Mucosa of gallbladder (tissue), 1 donor: ENCODE measurements around the gene CFL1. TPM values are rescaled to one million over a fixed set of nuclear protein-coding genes. Genes with fewer than 3 reads are reported as not detected.
A peak's percentile ranks its signal among the peaks of the same experiment; 100 is the strongest.

ENCODE experiments used
- DNase-seq: peaks from one replicate; pipeline ENCODE4 v3.0.0-alpha.2; 2020; ENCODE audit warnings: low spot score
- total RNA-seq: library from RNA; stranded (reverse); gene quantifications from one replicate; pipeline ENCODE4 v1.2.1, GENCODE V29; 2021
- donor health status: DM: no; HTN: no; CAD: no.

The CFL1 gene
- total RNA-seq, 1 donor from 2014 or later: 692 TPM

DNA sequence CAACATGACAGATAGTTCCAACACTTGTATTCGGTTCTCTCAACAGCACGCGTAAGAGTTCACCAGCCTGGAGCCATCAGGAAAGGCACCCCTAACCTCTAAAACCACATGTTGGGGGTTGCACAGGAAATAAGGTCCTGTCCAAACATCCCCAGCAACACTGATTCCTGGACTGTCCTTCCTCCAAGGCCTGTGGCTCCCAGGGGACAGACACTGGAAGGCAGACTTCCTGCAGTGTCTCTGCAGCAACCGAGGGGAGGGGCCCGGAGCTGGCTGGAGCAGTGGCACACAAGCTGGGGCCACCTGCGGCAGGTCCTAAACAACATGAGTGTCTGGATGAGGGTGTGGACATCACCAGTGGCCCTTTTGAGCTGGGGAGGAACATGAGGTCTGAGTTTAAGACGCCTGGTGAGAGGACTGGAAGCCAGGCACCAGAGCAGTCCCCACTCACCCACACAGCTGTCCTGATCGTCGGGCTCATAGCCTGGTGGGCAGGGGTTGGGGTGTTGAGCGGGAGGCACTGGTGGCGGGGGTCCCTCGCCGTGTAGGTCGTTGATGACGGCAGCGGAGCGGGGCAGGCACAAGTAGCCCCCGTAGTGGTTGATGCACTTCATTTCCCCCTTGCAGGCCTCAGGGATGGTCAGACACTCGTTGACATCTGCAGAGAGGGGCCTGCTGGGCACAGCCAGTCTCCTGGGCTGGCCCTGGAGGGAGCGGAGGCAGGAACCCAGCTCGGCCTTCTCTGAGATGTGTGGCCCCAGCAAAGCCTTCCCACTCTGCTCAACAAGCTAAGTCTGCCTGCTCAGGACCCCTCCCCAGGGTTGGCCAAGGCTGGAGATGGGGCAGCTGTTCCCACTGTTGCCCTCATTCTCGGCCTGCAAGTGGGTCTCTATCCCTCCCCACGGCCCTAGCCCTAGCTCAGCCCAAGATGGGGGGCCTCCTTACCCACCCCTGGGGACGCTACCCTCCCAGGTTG is 13.0 kb upstream of the CFL1 start:
- no peak for DNase-seq

DNA sequence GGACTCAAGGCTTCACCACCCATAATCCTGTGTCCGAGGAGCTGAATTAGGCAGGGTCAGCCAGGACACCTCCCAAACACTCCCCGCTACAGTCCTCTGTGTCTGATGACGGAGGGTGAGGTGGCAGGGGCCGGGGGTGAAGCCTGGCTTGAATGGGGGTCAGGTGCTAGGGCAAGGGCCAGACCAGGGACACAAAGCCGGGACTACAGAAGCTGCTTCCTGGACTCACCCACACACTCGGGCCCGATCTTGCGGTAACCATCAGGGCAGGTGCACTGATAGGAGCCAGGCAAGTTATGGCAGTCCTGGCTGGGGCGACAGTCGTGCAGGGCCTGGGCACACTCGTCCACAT is 12.3 kb upstream of the CFL1 start:
- DNase-seq: no peak

DNA sequence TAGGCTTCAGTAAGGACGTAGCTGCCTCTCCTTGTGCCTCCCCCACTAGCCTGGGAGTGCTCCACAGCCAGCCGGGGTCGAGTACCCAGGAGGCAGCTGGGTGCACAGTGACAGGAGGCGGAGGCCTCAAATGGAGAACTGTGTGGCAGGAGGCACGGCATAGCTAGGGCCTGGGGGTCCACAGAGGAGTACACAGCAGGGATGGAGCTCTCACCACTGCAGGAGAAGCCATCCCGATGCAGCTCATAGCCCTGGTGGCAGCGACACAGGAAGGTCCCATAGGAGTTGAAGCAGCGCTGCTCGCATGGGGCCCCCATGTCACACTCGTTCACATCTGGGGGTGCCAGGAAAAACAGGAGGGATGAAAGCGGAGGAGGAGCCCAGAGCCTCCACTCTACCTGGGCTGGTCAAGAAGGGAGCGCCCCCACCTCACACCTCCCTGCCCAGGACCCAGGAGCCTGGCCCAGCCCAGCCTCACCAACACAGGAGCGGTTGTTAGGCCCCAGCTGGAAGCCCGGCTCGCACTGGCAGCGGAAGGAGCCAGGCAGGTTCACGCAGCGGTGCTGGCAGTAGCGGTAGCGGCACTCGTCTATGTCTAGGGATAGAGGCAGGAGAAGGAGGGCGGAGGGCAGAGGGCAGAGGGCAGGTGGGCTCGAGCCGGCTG is 11.8 kb upstream of the CFL1 start:
- no peak for DNase-seq

DNA sequence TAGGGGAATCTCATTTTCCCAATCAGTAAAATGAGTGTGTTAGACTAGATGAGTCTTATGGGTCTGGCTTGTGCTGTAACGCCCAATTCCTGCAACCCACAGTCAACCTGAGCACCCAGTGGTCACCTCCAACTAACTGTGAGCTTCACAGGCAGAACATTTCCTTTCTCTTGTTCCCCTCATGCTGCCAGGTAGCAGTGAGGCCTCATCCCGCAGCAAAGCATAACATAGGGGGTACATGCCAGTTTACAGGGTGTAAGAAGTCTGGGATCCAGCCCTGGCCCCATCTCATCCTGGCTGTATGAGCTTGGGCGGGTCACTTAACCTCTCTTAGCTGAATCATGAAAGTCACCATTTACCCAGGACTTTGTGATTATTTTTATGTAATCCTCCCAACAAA is 10.9 kb upstream of the CFL1 start:
- DNase-seq: no peak

DNA sequence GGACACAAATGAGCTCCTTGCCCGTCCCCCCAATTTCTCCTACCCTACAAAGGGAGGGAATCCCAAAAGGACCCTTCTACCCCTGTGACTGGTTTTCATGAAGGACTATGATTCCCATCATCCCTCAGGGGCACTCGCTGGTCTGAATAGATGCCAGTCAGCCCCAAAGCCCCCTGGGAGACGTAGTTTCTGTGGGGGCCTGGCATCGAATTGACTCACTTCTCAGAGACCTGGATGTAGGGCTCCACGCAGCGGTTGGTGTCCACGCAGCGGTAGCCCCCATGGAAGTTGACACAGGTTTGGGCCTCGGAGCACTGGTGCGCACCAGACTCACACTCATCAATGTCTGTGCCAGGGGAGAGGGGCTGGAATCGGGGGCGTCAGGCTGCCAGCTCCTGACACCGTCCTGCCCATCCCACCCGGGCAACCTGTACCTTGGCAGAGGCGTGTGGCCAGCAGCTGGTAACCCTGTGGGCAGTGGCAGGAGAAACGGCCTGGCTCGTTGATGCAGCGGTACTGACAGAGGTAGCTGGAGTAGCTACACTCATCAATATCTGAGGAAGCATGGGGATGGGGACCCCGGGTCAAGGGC is 10.2 kb upstream of the CFL1 start:
- DNase-seq: no peak

DNA sequence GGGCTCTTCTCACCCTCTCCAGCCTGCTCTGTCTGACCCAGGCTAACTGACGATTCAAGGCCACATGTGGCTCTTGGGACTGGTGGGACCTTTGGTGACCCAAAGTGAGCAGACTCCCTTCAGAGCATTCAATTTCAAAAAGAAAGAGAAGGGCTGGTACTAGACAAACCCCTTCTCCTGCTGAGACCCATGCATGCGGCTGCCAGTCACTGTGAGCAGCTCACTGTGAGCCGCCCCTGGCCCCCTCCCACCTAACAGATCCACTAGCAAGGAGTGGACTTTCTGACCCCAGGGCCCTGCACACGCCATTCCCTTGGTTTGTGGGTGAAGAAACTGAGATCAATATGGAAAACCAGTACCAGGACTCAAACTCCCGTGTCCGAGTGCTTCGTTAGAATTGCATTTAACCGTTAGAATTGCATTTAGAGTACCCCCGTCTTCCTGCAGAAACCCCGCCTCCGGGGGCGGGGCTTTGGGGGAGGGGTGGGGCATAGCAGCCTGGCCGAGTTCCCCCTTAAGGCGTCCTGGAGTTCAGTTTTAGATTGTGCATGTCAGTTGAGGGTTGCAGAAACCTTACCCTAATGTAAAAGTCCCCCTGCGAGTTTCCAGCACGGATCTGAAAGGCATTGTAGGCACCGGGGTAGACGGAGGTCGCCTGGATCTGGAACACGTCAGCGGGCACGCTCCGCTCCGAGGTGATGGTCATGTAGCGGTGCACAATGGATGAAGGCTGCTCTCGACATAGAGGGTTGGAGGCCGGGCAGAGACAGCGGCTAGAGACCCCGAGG is 9.5 kb upstream of the CFL1 start:
- no peak for DNase-seq

DNA sequence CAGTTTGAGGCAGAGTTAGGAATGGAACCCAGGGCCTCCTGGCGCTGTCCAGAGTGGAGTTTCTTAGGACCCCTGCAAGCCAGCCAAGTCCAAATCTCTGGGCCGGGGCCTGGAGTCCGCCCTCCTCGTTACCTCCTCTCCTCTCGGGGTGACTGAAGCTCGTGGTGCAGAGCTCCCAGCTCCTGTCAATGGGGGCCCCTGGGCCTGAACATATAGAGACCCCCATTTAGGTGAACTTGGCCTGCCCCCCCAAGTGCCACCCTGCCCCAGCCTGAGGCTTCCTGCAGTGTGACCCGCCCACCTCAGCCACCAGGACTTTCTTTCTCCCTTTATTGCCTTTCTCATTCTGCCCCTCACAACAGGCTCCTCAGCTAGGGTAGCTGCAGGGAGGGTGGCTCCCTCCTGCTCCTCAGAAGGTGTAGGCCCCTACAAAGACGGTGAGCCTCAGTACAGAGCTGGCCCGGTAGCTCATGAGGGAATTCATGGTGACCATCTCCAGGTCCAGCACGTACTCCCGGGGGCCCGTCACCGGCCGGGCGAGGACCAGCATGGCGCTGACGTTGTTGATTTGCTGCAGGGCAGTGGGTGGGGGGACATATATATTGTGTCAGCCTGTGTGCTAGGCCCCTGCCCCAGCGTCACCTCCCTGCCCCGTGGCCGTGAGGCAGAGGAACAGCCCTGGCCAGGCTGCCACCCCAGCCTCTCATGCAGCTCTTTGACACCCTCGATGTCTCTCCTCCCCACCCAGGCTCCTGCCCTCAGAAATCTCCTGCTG is 8.7 kb upstream of the CFL1 start:
- DNase-seq: no peak

DNA sequence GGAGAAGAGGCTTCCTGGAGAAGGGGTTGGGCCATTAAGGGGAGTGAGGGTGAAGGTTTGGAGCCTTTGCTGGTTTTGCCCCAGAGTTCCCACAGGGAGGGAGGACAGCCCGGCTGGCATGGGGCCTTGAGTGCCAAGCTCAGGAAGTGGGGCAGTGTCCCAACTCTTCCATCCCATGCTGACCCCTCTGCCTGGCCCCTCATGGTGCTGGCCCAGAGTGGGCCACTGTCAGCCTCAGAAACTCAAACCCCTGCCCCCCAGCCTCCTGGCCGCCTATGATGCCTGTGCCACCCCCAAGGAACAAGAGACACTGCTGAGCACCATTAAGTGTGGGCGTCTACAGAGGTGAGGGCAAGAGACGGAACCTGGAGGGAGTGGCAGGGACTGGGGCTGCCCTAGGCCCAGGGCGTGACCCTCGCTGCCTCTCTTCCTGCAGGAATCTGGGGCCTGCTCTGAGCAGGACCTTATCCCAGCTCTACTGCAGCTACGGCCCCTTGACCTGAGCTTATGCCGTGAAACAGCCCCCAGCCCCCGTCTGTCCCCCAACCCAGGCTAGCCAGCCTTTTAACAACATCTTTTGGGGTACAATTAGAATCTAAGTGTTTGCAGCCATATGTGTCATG is 7.7 kb upstream of the CFL1 start:
- DNase-seq: no peak

DNA sequence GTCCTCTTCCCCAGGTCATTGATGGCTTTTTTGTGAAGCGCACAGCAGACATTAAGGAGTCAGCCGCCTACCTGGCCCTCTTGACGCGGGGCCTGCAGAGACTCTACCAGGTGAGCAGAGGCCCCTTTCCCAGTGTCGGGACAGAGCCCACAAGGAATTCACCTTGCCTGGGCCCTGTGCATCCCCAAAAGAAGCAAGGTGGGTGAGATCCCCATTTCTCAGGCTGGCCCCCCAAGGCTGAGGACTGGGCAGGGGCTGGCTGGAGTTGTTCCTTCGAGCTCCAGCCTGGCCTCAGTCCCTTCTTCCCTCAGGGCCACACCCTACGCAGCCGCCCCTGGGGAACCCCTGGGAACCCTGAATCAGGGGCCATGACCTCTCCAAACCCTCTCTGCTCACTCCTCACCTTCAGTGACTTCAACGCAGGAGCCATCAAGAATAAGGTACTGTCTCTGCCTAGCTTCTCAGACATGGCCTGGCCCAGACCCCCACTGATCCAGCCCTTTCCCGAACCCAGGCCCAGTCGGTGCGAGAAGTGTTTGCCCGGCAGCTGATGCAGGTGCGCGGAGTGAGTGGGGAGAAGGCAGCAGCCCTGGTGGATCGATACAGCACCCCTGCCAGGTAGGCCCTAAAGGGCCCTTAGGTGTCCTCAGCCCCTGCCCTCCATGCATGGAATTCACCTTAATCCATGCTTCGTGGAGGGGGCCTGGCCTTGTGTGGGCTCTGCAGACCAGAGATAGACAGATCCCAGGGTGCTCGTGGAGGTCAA is 6.9 kb upstream of the CFL1 start:
- DNase-seq: no peak

DNA sequence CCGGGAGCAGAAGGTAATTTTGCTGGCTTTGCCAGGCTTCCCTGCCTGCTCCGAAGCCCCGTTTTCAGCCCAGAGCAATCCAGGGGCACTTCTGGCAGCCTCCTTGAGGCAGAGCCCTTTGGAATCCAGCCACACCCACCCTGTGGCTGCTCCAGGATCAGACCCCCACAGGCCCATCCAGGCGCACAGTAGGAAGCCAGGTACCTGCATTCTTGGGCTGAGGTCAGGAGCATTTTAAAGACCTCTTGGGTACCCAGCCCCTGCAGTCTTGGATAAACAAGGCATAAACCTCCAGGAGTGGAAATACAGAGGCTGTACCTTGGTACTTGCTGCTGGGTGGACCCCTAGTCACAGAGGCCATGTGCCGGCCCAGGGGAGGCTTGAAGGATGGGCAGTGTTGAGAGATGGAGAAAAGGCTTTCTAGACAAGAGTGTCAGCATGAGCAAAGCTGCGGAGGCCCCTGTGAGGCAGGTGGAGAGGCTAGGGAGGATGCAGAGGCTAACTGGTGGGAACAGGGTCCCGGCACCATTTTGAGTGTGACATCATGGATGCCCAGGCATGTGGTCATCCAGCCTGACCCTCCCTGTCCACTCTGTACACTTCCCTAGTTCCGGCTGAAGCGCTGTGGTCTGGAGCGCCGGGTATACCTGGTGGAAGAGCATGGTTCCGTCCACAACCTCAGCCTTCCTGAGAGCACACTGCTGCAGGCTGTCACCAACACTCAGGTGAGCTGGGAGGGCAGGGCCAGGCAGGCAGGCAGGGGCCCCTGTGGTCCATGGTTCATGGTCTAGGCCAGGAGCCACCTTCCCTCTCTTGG is 6.1 kb upstream of the CFL1 start:
- no peak for DNase-seq

DNA sequence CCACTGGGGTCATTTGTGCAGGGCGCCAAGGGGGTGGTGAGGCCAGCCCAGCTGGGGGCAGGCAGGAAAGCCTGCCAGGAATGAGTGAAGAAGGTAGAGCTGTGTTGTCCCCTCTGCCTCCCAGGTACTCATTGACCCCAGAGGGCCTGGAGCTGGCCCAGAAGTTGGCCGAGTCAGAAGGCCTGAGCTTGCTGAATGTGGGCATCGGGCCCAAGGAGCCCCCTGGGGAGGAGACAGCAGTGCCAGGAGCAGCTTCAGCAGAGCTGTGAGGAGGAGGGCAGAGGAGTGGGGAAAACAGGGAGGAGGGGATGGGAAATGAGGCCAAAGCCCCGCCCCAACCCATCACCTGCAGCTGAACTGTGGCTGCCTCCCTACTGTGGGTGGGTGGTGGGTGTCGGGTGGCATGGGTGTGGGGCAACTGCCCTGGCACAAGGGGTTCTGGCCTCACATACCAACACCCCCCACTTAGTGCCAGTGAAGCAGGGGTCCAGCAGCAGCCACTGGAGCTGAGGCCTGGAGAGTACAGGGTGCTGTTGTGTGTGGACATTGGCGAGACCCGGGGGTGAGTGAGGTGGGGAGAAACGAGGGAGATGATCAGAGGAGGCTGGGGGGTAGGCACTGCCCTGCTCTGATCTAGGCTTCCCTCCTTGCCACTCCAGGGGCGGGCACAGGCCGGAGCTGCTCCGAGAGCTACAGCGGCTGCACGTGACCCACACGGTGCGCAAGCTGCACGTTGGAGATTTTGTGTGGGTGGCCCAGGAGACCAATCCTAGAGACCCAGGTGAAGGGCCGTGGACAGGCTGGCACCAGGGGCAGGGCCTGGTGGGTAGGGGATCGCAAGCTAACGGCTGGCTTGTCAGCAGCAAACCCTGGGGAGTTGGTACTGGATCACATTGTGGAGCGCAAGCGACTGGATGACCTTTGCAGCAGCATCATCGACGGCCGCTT is 5.2 kb upstream of the CFL1 start:
- DNase-seq: no peak

DNA sequence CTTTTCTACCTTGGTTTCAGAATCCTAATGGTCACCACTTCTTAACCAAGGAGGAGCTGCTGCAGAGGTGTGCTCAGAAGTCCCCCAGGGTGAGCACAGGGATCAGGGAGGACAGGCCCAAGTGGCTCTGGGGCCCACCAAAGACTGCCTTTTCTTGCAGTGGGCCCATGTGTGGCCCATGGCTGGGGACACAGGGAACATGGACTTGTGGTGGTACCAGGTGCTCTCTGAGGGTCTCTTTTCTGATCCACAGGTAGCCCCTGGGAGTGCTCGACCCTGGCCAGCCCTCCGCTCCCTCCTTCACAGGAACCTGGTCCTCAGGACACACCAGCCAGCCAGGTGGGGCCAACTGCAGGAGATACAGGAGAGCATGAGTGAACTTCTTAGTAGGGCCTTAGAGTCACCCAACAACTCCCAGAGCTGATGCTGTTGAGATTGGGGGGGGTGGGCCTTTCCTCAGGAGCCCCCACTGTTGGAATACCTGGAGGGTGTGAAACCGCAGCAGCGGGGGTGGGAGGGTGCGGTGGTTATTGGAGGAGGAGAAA is 4.3 kb upstream of the CFL1 start:
- no peak for DNase-seq

DNA sequence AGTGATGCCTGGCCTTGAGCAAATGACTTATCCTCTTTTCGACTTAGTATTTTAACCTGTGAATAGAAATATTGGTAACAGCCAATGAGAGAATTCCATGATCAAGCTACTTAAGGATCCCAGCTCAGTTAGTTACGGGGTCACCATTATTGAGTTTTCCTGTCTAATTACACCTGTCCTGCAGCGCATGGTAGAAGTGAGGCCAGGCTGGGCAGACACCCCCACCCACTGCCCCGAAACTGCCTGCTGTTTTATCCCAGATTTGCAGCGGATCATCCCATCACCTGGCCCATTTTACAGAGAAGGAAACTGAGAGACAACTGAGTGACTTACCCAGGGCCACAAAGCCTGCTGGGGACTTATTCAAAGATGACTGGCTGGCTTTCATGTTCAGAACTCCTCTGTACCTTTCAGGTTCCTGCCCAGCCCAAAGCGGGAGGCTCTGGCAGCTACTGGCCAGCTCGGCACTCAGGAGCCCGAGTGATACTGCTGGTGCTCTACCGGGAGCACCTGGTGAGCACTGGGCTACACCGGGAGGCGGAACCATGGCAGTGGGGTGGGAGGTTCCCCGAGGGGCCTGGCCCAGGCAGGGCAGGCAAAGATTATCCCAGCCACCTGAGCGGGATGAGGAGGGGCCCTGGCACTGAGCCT is 3.7 kb upstream of the CFL1 start:
- DNase-seq: no peak

DNA sequence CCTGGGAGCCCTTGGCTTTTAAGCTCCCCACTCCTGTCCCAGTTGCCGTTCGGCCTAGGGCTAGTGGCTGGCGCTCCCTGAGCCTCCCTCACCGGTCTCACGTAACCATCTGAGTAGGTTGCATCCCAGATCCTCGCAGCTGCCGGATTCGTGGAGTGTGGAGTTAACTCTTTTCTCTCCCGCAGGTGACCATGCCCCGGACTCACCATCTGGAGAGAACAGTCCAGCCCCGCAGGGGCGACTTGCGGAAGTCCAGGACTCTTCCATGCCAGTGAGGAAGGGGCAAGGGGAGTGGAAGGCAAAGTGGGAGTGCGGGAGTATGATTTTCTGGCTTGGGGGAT is 3.2 kb upstream of the CFL1 start:
- no peak for DNase-seq

DNA sequence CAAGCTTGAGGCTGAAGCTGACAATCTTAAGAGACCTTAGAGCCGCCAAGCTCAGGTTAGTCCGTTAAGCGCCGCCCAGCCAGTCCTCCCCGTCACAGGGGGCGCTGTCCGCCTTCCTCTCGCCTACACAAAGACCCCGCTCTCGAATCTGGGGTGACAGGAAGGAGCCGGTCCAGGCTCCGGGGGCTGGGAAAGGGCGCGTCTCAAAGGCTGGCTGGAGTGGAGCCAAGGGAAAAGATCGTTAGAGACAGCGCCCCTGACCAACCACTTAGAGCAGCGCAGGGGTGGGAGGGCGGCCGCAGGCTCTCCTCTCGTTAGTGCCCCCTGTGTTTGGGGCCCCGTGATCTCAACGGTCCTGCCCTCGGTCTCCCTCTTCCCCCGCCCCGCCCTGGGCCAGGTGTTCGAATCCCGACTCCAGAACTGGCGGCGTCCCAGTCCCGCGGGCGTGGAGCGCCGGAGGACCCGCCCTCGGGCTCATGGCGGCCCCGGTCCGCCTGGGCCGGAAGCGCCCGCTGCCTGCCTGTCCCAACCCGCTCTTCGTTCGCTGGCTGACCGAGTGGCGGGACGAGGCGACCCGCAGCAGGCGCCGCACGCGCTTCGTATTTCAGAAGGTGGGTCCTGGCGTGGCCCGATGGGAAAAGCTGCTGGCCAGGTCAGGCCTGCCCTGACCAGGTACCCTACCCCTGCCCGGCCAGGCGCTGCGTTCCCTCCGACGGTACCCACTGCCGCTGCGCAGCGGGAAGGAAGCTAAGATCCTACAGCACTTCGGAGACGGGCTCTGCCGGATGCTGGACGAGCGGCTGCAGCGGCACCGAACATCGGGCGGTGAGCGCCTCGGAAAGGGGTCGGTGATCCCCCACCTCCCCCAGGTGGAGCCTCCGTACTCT is 2.5 kb upstream of the CFL1 start, which contains the start of gene MUS81:
Gene MUS81, plus strand, starts transcription at position 156 of the 887 bp plus-strand sequence. Its CDS starts 321 bp downstream, at position 477.
- DNase-seq: peak; percentile 97

DNA sequence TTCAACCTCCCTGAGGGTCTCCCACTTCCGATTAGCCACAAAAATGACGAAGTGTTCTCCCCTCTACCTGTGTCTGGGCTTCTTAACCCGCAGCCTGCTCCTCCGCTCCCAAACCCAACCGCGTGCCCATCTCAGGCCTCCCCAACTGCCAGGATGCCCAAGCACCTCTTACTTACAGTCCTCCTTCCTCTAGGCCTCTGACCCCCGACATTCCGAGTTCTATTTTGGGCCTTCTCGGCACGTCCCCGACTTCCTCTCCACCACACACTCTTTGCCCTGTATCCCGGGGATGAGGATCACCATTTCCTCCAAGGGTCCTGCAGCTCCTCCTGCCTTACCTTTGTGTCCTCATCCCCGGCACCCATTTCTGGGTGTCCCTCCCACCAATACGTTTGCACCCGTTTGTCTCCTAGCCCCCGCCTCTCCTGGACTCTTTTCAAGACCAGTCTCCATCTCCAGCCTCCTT is 1.9 kb upstream of the CFL1 start:
- DNase-seq: no peak
